Effector memory CD4-positive, alpha-beta T cell (primary cell): Measurements from ENCODE around the gene CCDC190.
"Not testable (repeated sequence)": the region's sequence is repeated elsewhere in the genome, so short reads cannot be mapped to it uniquely, and the experiment has no call there.

Experiments used
- DNase-seq, 3 donors: peaks; one replicate each; pipeline ENCODE4 v3.0.0-alpha.2; 2020
- H3K27ac ChIP-seq: 2 replicates; pipeline ENCODE4 v1.7.0; 2013; ENCODE audit warnings: mild to moderate bottlenecking, low read length, moderate library complexity; ENCODE audit not compliant: insufficient read depth, poor library complexity, severe bottlenecking
- H3K27me3 ChIP-seq: replicated peaks from 2 replicates; pipeline ENCODE4 v1.7.0; 2013; ENCODE audit warnings: mild to moderate bottlenecking, low read length; ENCODE audit not compliant: insufficient read depth, control insufficient read depth, poor library complexity, severe bottlenecking
- H3K36me3 ChIP-seq: 2 replicates; pipeline ENCODE4 v1.7.0; 2013; ENCODE audit warnings: mild to moderate bottlenecking, low read length, moderate library complexity; ENCODE audit not compliant: control insufficient read depth, insufficient read depth
- H3K4me1 ChIP-seq: 2 replicates; pipeline ENCODE4 v1.7.0; 2013; ENCODE audit warnings: low read length, mild to moderate bottlenecking; ENCODE audit not compliant: control insufficient read depth, insufficient read depth, poor library complexity, severe bottlenecking
- H3K4me3 ChIP-seq: 2 replicates; pipeline ENCODE4 v1.7.0; 2013; ENCODE audit warnings: low read length, low read depth, mild to moderate bottlenecking; ENCODE audit not compliant: insufficient read depth, poor library complexity, severe bottlenecking
- H3K9me3 ChIP-seq: 2 replicates; pipeline ENCODE4 v1.7.0; 2013; ENCODE audit warnings: mild to moderate bottlenecking, low read length, moderate library complexity; ENCODE audit not compliant: control insufficient read depth

Gene CCDC190

GRCh38 chr1:162818136-162818535 lies 42.8 kb downstream of the CCDC190 start:
- H3K4me1 ChIP-seq, H3K36me3 ChIP-seq, H3K4me3 ChIP-seq, H3K9me3 ChIP-seq, DNase-seq, H3K27me3 ChIP-seq, H3K27ac ChIP-seq: not testable (repeated sequence)

DNA sequence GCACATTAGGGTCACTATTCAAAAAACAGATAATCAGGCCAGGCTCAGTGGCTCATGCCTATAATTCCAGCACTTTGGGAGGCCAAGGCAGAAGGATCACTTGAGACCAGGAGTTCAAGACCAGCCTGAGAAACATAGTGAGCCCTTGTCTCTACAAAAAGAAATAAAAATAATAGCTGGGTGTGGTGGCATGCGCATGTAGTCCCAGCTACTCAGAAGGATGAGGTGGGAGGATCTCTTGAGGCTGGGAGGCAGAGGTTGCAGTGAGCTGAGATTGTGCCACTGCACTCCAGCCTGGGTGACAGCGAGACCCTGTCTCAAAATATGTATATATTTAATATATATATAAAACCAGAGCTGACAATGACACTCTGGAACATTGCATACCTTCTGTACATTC lies 48.6 kb downstream of the CCDC190 start:
- H3K4me3 ChIP-seq, H3K27ac ChIP-seq, DNase-seq, H3K9me3 ChIP-seq, H3K4me1 ChIP-seq, H3K36me3 ChIP-seq, H3K27me3 ChIP-seq: not testable (repeated sequence)

- H3K36me3 ChIP-seq, H3K27ac ChIP-seq, H3K9me3 ChIP-seq, H3K4me3 ChIP-seq, H3K27me3 ChIP-seq, DNase-seq, H3K4me1 ChIP-seq: not testable (repeated sequence)
These were observed 53.5 kb downstream of the CCDC190 start for GRCh38 chr1:162807503-162807902.
